Hepatocyte (in vitro differentiated cells): Measurements from ENCODE around the gene TUBB2B. TPM values are rescaled to one million over a fixed set of nuclear protein-coding genes. Genes with fewer than 3 reads are reported as not detected.

Experiments
- DNase-seq: peaks from one replicate; pipeline ENCODE4 v3.0.0-alpha.2; 2016; ENCODE audit warnings: low spot score
- H2AFZ ChIP-seq: fragments of 200-600 bp; sonication (generic); 2 replicates; pipeline ENCODE4 v1.6.0; 2016; ENCODE audit warnings: antibody characterized with exemption, mild to moderate bottlenecking
- H3K27ac ChIP-seq: fragments of 200-600 bp; sonication (generic); 2 replicates; pipeline ENCODE4 v1.5.1; 2016; ENCODE audit warnings: mild to moderate bottlenecking
- H3K27me3 ChIP-seq: fragments of 200-600 bp; sonication (generic); 2 replicates; pipeline ENCODE4 v1.6.1; 2016
- H3K36me3 ChIP-seq: fragments of 200-600 bp; sonication (generic); replicated peaks from 2 replicates; pipeline ENCODE4 v1.5.1; 2016; ENCODE audit warnings: low read depth; ENCODE audit not compliant: insufficient read depth
- H3K4me1 ChIP-seq: fragments of 200-600 bp; sonication (generic); 2 replicates; pipeline ENCODE4 v1.5.1; 2016; ENCODE audit warnings: mild to moderate bottlenecking, moderate library complexity; ENCODE audit not compliant: insufficient read depth
- H3K4me2 ChIP-seq: fragments of 200-600 bp; sonication (generic); 2 replicates; pipeline ENCODE4 v1.6.0; 2016
- H3K4me3 ChIP-seq: fragments of 200-600 bp; sonication (generic); 2 replicates; pipeline ENCODE4 v1.5.1; 2016; ENCODE audit warnings: mild to moderate bottlenecking
- H3K79me2 ChIP-seq: fragments of 200-600 bp; sonication (generic); 2 replicates; pipeline ENCODE4 v1.6.0; 2017; ENCODE audit warnings: mild to moderate bottlenecking
- H3K9me2 ChIP-seq: fragments of 200-600 bp; sonication (generic); replicated peaks from 2 replicates; pipeline ENCODE4 v1.6.0; 2017; ENCODE audit warnings: mild to moderate bottlenecking; ENCODE audit not compliant: insufficient read depth
- H3K9me3 ChIP-seq: fragments of 200-600 bp; sonication (generic); 2 replicates; pipeline ENCODE4 v1.5.1; 2016; ENCODE audit warnings: low read depth, mild to moderate bottlenecking
- H4K20me1 ChIP-seq: fragments of 200-600 bp; sonication (generic); 2 replicates; pipeline ENCODE4 v1.6.0; 2016; ENCODE audit warnings: mild to moderate bottlenecking; ENCODE audit not compliant: insufficient read depth, poor library complexity, severe bottlenecking
- CTCF ChIP-seq: fragments of 200-600 bp; sonication (generic); IDR thresholded peaks from 2 replicates; pipeline ENCODE4 v1.5.1; 2016; ENCODE audit warnings: antibody characterized with exemption, mild to moderate bottlenecking; ENCODE audit not compliant: poor library complexity
- EZH2 ChIP-seq: fragments of 200-600 bp; sonication (generic); IDR thresholded peaks from 2 replicates; pipeline ENCODE4 v1.6.1; 2016; ENCODE audit warnings: antibody characterized with exemption, mild to moderate bottlenecking, borderline replicate concordance
- EZH2phosphoT487 ChIP-seq: fragments of 200-600 bp; sonication (generic); IDR thresholded peaks from one replicate; pipeline ENCODE4 v1.6.1; 2018; ENCODE audit warnings: antibody characterized with exemption, mild to moderate bottlenecking, low read depth, moderate library complexity; ENCODE audit not compliant: unreplicated experiment, severe bottlenecking
- WGBS: methylation state at CpG from one replicate; pipeline ENCODE4 v1.1.6; 2016; ENCODE audit warnings: low lambda C conversion rate; ENCODE audit errors: missing lambda C conversion rate; 5-methylcytosine and 5-hydroxymethylcytosine counted together
- polyA plus RNA-seq: library from polyadenylated mRNA; unstranded; fragments of >200 nt; fragmentation: Nextera tagmentation; extraction: Ambion mirVana; gene quantifications from 2 replicates; pipeline ENCODE4 v1.2.1, GENCODE V29; 2016
- total RNA-seq: library from RNA; depleted of rRNA; stranded (reverse); fragments of >200 nt; gene quantifications from 2 replicates; pipeline ENCODE4 v1.2.3, GENCODE V29; 2014

TUBB2B gene
- total and polyA plus RNA-seq, 2 experiments from 2014 or later = 36.4 to 72.0 TPM

GRCh38 chr6:3273707-3274521 is 46.5 kb upstream of the TUBB2B start:
- no peaks in the 10 kb centered on the region for H3K36me3 ChIP-seq

GRCh38 chr6:3272911-3273547 is 45.6 kb upstream of the TUBB2B start:
- no peaks in the 10 kb centered on the region for H3K79me2 ChIP-seq
- H4K20me1 ChIP-seq = peaks cover 3% of the 10 kb centered on the region
- H3K4me3 ChIP-seq = no peak overlapping the region
- H2AFZ ChIP-seq = no peak overlapping the region
- no peak overlapping the region for H3K27ac ChIP-seq
- H3K4me2 ChIP-seq = no peak overlapping the region
- no peaks in the 10 kb centered on the region for H3K27me3 ChIP-seq
- no peak for TF ChIP-seq CTCF
- no peak for TF ChIP-seq EZH2
- TF ChIP-seq EZH2phosphoT487 = no peak
- no peaks in the 10 kb centered on the region for H3K36me3 ChIP-seq
- no peaks in the 10 kb centered on the region for H3K9me2 ChIP-seq
- no peaks in the 10 kb centered on the region for H3K9me3 ChIP-seq
- H3K4me1 ChIP-seq = no peaks in the 10 kb centered on the region
- no peak for DNase-seq
- WGBS = 94% methylated on average over 31 of the region's 32 CpGs

More at GRCh38 chr6:3273707-3274521, 46.5 kb upstream of the TUBB2B start:
- Histone ChIP-seq H2AFZ (no peak overlapping the region), H3K4me2 (no peak overlapping the region), H3K27ac (no peak overlapping the region), H3K9me3 (no peaks in the 10 kb centered on the region), H3K4me1 (no peaks in the 10 kb centered on the region), H4K20me1 (peaks cover under 1% of the 10 kb centered on the region), H3K27me3 (no peaks in the 10 kb centered on the region), H3K4me3 (no peak overlapping the region), H3K9me2 (no peaks in the 10 kb centered on the region), H3K79me2 (no peaks in the 10 kb centered on the region)
- TF ChIP-seq EZH2 (no peak), EZH2phosphoT487 (no peak), CTCF (no peak)
- no peak for DNase-seq
- 85% methylated on average over 9 of the region's 9 CpGs for WGBS

GRCh38 chr6:3271756-3272155 is 44.3 kb upstream of the TUBB2B start:
- DNase-seq = no peak
- TF ChIP-seq EZH2phosphoT487 (no peak), EZH2 (no peak), CTCF (no peak)
- Histone ChIP-seq H3K4me3 (no peak overlapping the region), H3K4me2 (no peak overlapping the region), H3K27ac (no peak overlapping the region), H3K36me3 (no peaks in the 10 kb centered on the region), H3K9me3 (no peaks in the 10 kb centered on the region), H3K4me1 (no peaks in the 10 kb centered on the region), H3K9me2 (no peaks in the 10 kb centered on the region), H2AFZ (no peak overlapping the region), H4K20me1 (peaks cover 3% of the 10 kb centered on the region), H3K79me2 (peaks cover 5% of the 10 kb centered on the region), H3K27me3 (no peaks in the 10 kb centered on the region)
- 96% methylated on average over 13 of the region's 13 CpGs for WGBS
